Tibial nerve (tissue), 4 donors: ENCODE data around the gene SEPHS2. TPM values are rescaled to one million over a fixed set of nuclear protein-coding genes. Genes with fewer than 3 reads are reported as not detected.
A peak's percentile ranks its signal among the peaks of the same experiment; 100 is the strongest.
"Not testable (repeated sequence)": the region's sequence is repeated elsewhere in the genome, so short reads cannot be mapped to it uniquely, and the experiment has no call there.

Experiments used
- DNase-seq, 2 donors: peaks; one replicate each; pipeline ENCODE4 v3.0.0-alpha.2; 2019; ENCODE audit warnings: low spot score in 2 of 2
- H3K27ac ChIP-seq, 4 donors: fragments of 200-600 bp; sonication (generic) in 3 of 4; one replicate each; pipeline ENCODE4 v1.5.1; 2017 to 2019; ENCODE audit warnings: mild to moderate bottlenecking in 1 of 4
- H3K27me3 ChIP-seq, 2 donors: fragments of 200-600 bp; sonication (generic) in 1 of 2; one replicate each; pipeline versions ENCODE4 v1.5.1 to v1.6.0; 2017 to 2019
- H3K36me3 ChIP-seq, 3 donors: fragments of 200-600 bp; sonication (generic); one replicate each; pipeline ENCODE4 v1.5.1; 2018 to 2019
- H3K4me1 ChIP-seq, 4 donors: fragments of 200-600 bp; sonication (generic) in 3 of 4; one replicate each; pipeline ENCODE4 v1.5.1; 2017 to 2019
- H3K4me3 ChIP-seq, 4 donors: fragments of 200-600 bp; sonication (generic) in 3 of 4; one replicate each; pipeline ENCODE4 v1.5.1; 2017 to 2019; ENCODE audit warnings: mild to moderate bottlenecking in 1 of 4, moderate library complexity in 1 of 4
- H3K9me3 ChIP-seq, 4 donors: fragments of 200-600 bp; sonication (generic) in 3 of 4; one replicate each; pipeline ENCODE4 v1.5.1; 2017 to 2019
- EP300 ChIP-seq, 2 donors: sonication (generic); formaldehyde crosslinking; IDR thresholded peaks; one replicate each; pipeline ENCODE4 v1.6.1; 2017; ENCODE audit warnings: antibody characterized with exemption in 2 of 2, mild to moderate bottlenecking in 1 of 2
- POLR2A ChIP-seq, 2 donors: fragments of 450-650 bp; IDR thresholded peaks; one replicate each; pipeline ENCODE4 v1.6.1; 2017; ENCODE audit warnings: antibody characterized with exemption in 2 of 2, mild to moderate bottlenecking in 2 of 2, moderate library complexity in 2 of 2
- WGBS, 2 donors: methylation state at CpG; one replicate each; pipeline ENCODE4 v1.1.5; 2018; 5-methylcytosine and 5-hydroxymethylcytosine counted together
- small RNA-seq: library from RNA; depleted of rRNA; stranded (forward); fragments of <200 nt; gene quantifications from one replicate; pipeline ENCODE3, GENCODE V24; 2016
- total RNA-seq, 4 donors: library from RNA; depleted of rRNA; stranded (reverse); fragments of >200 nt; gene quantifications; one replicate each; pipeline ENCODE4 v1.1.0, GENCODE V29; 2016
- TF ChIP-seq, protein P1 (sequence below), 5 experiments: fragments of 200-600 bp in 3 of 5; fragments of 450-650 bp in 2 of 5; sonication (generic) in 3 of 5; IDR thresholded peaks; one replicate each; pipeline ENCODE4 v1.5.1; 2016 to 2019; ENCODE audit warnings: antibody characterized with exemption in 5 of 5, mild to moderate bottlenecking in 3 of 5, moderate library complexity in 2 of 5

SEPHS2 gene
- total RNA-seq, 4 donors from 2014 or later, result 26.2 to 36.5 (median 33.5) TPM

DNA sequence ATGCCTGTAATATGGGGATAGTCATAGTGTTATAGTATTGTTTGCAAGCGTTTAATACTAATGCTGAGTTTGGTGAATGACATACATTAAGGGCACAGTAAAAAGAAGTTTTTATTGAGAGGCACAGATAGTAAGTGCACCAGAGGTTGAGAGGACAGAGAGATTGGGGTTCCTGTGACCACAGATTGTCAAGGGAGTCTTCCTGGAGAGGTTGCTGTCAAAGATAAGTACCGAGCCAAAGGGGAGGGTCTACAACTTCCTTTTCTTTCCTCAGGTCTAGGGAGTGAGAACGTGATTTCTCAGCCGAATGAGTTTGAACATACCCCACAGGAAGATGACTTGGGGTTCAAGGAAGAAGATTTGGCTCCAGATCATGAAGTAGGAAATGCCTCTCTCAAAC lies 48.6 kb downstream of the SEPHS2 start:
- H3K27me3 ChIP-seq, result no peaks in the 10 kb centered on the region
- H3K4me1 ChIP-seq, result peaks cover 4 to 47% (median 18%) of the 10 kb centered on the region in 4 donors
- DNase-seq, result no peak
- WGBS, 2 donors, result 71 to 75% methylated on average over 4 of the region's 4 CpGs
- no peaks in the 10 kb centered on the region for H3K9me3 ChIP-seq
- TF ChIP-seq, protein P1, sequence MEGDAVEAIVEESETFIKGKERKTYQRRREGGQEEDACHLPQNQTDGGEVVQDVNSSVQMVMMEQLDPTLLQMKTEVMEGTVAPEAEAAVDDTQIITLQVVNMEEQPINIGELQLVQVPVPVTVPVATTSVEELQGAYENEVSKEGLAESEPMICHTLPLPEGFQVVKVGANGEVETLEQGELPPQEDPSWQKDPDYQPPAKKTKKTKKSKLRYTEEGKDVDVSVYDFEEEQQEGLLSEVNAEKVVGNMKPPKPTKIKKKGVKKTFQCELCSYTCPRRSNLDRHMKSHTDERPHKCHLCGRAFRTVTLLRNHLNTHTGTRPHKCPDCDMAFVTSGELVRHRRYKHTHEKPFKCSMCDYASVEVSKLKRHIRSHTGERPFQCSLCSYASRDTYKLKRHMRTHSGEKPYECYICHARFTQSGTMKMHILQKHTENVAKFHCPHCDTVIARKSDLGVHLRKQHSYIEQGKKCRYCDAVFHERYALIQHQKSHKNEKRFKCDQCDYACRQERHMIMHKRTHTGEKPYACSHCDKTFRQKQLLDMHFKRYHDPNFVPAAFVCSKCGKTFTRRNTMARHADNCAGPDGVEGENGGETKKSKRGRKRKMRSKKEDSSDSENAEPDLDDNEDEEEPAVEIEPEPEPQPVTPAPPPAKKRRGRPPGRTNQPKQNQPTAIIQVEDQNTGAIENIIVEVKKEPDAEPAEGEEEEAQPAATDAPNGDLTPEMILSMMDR (IDR thresholded peaks at IDR 0.05), result no peak
- TF ChIP-seq POLR2A (IDR thresholded peaks at IDR 0.05) (no peak), EP300 (IDR thresholded peaks at IDR 0.05) (no peak)
- no peak overlapping the region for H3K27ac ChIP-seq
- H3K4me3 ChIP-seq, result no peak overlapping the region
- H3K36me3 ChIP-seq, result peaks cover 0 to 16% (median 0%) of the 10 kb centered on the region in 3 donors

DNA sequence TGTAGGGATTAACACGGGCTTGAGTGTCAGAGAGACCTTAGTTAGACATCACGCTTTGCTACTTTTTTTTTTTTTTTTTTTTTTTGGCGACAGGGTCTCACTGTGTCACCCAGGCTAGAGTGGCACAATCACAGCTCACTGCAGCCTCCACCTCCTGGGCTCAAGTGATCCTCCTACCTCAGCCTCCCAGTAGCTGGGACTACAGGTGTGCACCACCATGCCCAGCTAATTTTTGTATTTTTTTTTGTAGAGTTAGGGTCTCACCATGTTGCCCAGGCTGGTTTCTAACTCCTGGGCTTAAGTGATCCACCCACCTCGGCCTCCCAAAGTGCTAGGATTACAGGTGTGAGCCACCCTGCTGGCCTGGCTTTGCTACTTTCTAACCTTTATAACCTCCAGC lies 49.0 kb downstream of the SEPHS2 start:
- not testable (repeated sequence) for H3K27me3 ChIP-seq, DNase-seq, H3K27ac ChIP-seq, H3K9me3 ChIP-seq
- 79 to 86% methylated on average over 4 of the region's 4 CpGs for WGBS, 2 donors
- Histone ChIP-seq H3K4me3 (peak overlapping the region in 1 of 4 donors; percentile 94), H3K36me3 (peaks cover 0 to 16% (median 0%) of the 10 kb centered on the region in 3 donors), H3K4me1 (peaks cover 4 to 47% (median 18%) of the 10 kb centered on the region in 4 donors)

DNA sequence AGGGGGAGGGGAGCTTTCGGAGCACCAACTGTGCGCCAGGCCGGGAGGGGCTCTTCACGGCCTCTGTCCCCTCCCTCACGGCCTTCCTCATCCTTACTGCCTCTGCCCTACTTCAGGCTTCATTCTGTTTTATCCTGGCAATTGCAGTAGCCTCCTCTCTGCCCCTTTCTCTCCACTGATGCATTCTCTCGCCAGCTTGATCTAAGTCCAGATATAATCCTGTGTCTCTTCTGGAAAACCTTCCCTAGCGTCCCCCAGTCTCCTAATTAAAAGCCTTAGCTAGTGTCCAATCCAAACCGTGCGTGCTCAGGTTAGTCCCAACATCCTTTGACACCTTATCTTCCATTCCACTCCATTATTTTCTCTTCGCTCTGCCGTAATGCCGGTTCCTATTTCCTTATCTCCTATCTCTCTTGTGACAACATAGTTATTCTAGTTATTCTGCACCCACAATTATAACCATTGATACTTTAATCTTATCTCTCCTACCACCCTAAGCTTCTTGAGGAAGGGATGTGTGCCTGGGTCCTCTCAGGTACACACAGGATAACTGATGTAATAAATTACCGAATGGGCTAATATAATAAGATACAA lies 49.6 kb downstream of the SEPHS2 start:
- Histone ChIP-seq H3K4me3 (peak overlapping the region; percentile 45 to 94 (median 74)), H3K27ac (peak overlapping the region in 3 of 4 donors; percentile 76 to 87 (median 80)), H3K9me3 (no peaks in the 10 kb centered on the region), H3K27me3 (no peaks in the 10 kb centered on the region), H3K4me1 (peaks cover 4 to 43% (median 18%) of the 10 kb centered on the region in 4 donors), H3K36me3 (peaks cover 0 to 16% (median 0%) of the 10 kb centered on the region in 3 donors)
- no peak for DNase-seq
- 15 to 16% methylated on average over 13 of the region's 13 CpGs for WGBS, 2 donors
- TF ChIP-seq POLR2A (IDR thresholded peaks at IDR 0.05), result no peak

DNA sequence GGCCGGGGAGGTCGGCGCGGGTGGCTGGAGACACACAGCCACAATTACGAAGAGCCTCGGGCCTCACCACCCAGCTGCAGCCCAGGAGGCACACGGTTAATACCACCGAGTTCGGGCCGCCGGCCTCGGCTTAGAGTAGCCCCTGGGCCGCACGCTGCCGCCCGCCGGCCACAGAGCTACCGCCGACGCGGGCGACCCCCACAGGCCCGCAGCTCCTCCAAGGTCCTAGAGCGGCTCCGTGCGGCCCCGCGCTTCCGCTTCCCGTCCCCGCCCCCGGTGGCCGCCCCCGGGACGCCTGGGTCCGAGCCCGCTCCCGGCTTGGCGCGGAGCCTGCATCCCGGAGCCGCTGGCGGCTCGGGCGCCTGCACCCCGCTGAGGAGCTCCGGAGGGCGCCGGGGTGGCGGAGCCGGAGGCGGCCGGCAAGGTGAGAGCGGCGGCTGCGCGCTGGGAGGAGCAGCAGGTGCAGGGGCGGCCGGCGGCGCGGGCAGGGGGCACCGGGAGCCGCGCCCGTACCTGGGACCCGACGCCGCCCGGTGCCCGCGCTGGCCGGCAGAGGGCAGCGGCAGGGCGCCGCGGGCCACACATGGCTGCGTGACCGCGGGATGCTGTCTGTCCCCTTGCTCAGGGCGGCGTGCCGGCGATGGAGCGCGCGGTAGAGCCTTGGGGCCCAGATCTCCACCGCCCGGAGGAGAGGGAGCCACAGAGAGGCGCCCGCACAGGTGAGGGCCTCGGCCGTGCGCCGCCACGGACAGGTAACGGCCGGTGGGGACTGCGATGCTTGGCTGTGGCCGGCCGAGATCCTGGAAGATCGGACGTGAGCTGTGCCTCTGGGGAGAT lies 50.3 kb downstream of the SEPHS2 start, which contains the start of gene ZNF48:
ZNF48 (plus strand) TSS at position 266 of the 837 bp plus-strand sequence; CDS start at position 641, 375 bp downstream.
- Histone ChIP-seq H3K27ac (peak within 1 kb of the TSS; percentile 23 to 87 (median 82)), H3K36me3 (peaks cover 0 to 16% (median 0%) of the 10 kb centered on the region in 3 donors), H3K9me3 (no peaks in the 10 kb centered on the region), H3K4me3 (peak within 1 kb of the TSS; percentile 45 to 94 (median 74)), H3K27me3 (no peaks in the 10 kb centered on the region), H3K4me1 (peaks cover 4 to 38% (median 13%) of the 10 kb centered on the region in 4 donors)
- TF ChIP-seq POLR2A (IDR thresholded peaks at IDR 0.05), result peak in 1 of 2 donors; percentile 32
- peak; percentile 58 to 70 for TF ChIP-seq EP300 (IDR thresholded peaks at IDR 0.05)
- TF ChIP-seq, protein P1 (IDR thresholded peaks at IDR 0.05), result peak; percentile 17 to 75 (median 37)
- 0 to 1% methylated on average over 14 to 66 of the region's 103 CpGs for WGBS, 2 donors
- peak; percentile 59 to 62 for DNase-seq

DNA sequence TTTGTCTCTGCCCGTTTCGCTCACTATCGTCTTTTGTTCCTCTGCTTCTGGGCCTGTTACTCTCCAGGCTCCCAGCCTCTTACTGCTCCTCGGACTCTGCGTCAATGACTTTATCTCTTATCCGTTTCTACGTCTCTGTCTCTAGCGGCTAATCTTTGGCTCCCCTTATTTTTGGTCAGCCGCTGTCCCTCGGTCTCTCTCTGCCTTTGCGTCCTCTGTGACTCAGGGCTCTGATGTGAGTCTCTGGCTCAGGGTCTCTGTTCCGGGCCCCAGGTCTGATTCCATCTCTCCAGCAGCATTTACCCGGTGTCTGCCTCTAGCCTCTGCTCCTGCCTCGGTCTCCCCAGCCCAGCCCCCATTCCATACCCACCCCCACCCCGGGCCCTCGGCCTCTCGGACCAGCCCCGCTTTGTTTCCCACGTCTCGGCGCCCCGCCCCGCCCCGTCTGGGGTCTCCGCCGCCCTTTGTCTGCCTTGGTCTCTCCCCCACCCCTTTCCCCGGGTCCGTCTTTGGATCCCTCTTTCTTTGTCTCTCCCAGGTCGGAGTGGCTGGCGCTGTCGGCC lies 51.0 kb downstream of the SEPHS2 start:
- Histone ChIP-seq H3K4me3 (peak overlapping the region; percentile 45 to 79 (median 73)), H3K36me3 (peaks cover 0 to 16% (median 0%) of the 10 kb centered on the region in 3 donors), H3K27me3 (no peaks in the 10 kb centered on the region), H3K9me3 (no peaks in the 10 kb centered on the region), H3K4me1 (peaks cover 4 to 32% (median 13%) of the 10 kb centered on the region in 4 donors), H3K27ac (peak overlapping the region; percentile 23 to 87 (median 82))
- WGBS, 2 donors, result 4 to 6% methylated on average over 29 to 31 of the region's 31 CpGs
- TF ChIP-seq EP300 (IDR thresholded peaks at IDR 0.05) (no peak), POLR2A (IDR thresholded peaks at IDR 0.05) (no peak)
- TF ChIP-seq, protein P1 (IDR thresholded peaks at IDR 0.05), result no peak
- no peak for DNase-seq

Small RNAs within 50 kb of the gene (small RNA-seq; reads per million reads assigned to genes)
- not detected for gene RF00019
- not detected for gene RF00406
- not detected for gene RNU7-61P

Other genes starting within 250 kb of the SEPHS2 start
- 10 to 100 TPM in 3 of 4 donors, 1 to 10 TPM in 1; 9.8 to 55.3 (median 32.9) TPM for gene SULT1A3, start 246.6 kb downstream of the SEPHS2 start, total RNA-seq
- 1 to 10 TPM; 5.1 to 9.6 (median 7.4) TPM for gene NPIPB13, start 197.4 kb downstream of the SEPHS2 start, total RNA-seq
- gene CD2BP2, start 90.6 kb downstream of the SEPHS2 start, total RNA-seq, result 10 to 100 TPM; 31.8 to 42.7 (median 36.1) TPM
- gene TBC1D10B, start 75.4 kb downstream of the SEPHS2 start, total RNA-seq, result 10 to 100 TPM; 25.6 to 52.2 (median 31.1) TPM
- not detected for gene MYL11, start 71.1 kb downstream of the SEPHS2 start, total RNA-seq
- gene SEPTIN1, start 63.3 kb downstream of the SEPHS2 start, total RNA-seq, result 1 to 10 TPM in 3 of 4 donors, not detected in 1; 1.4 to 4.8 (median 3.6) TPM
- 1 to 10 TPM; 5.5 to 7.5 (median 7.3) TPM for gene ZNF48, start 50.5 kb downstream of the SEPHS2 start, total RNA-seq
- 10 to 100 TPM; 35.8 to 48.2 (median 43.0) TPM for gene ZNF771, start 38.3 kb downstream of the SEPHS2 start, total RNA-seq
- 10 to 100 TPM; 12.1 to 20.7 (median 16.1) TPM for gene DCTPP1, start 15.8 kb downstream of the SEPHS2 start, total RNA-seq
- gene ITGAL, start 26.9 kb upstream of the SEPHS2 start, total RNA-seq, result 1 to 10 TPM; 2.4 to 8.8 (median 2.9) TPM
- gene ZNF768, start 80.7 kb upstream of the SEPHS2 start, total RNA-seq, result 10 to 100 TPM; 22.8 to 40.2 (median 31.8) TPM
- gene ZNF747, start 89.0 kb upstream of the SEPHS2 start, total RNA-seq, result 10 to 100 TPM; 17.4 to 22.2 (median 19.6) TPM
- gene ZNF764, start 112.5 kb upstream of the SEPHS2 start, total RNA-seq, result 10 to 100 TPM; 12.5 to 16.7 (median 15.3) TPM
- gene ZNF688, start 125.8 kb upstream of the SEPHS2 start, total RNA-seq, result 10 to 100 TPM; 15.7 to 28.6 (median 22.9) TPM
- gene ZNF785, start 139.8 kb upstream of the SEPHS2 start, total RNA-seq, result 10 to 100 TPM; 12.0 to 17.1 (median 14.9) TPM
- gene ZNF689, start 164.5 kb upstream of the SEPHS2 start, total RNA-seq, result 10 to 100 TPM in 2 of 4 donors, 1 to 10 TPM in 2; 7.8 to 11.7 (median 10.0) TPM
- 10 to 100 TPM; 37.4 to 43.7 (median 40.1) TPM for gene PRR14, start 205.1 kb upstream of the SEPHS2 start, total RNA-seq
- gene FBRS, start 212.6 kb upstream of the SEPHS2 start, total RNA-seq, result 10 to 100 TPM; 26.2 to 46.8 (median 31.7) TPM